Activated CD8-positive, alpha-beta memory T cell treated with anti-CD3 and anti-CD28 coated beads for 1 hour (primary cell): ENCODE results near the gene VNN1.
"Not testable (repeated sequence)": the region's sequence is repeated elsewhere in the genome, so short reads cannot be mapped to it uniquely, and the experiment has no call there.

Experiments
- DNase-seq, 2 donors: peaks; one replicate each; pipeline ENCODE4 v3.0.0-alpha.2; 2020; ENCODE audit warnings: low read depth in 1 of 2; ENCODE audit errors: extremely low read depth in 1 of 2

The VNN1 gene

DNA sequence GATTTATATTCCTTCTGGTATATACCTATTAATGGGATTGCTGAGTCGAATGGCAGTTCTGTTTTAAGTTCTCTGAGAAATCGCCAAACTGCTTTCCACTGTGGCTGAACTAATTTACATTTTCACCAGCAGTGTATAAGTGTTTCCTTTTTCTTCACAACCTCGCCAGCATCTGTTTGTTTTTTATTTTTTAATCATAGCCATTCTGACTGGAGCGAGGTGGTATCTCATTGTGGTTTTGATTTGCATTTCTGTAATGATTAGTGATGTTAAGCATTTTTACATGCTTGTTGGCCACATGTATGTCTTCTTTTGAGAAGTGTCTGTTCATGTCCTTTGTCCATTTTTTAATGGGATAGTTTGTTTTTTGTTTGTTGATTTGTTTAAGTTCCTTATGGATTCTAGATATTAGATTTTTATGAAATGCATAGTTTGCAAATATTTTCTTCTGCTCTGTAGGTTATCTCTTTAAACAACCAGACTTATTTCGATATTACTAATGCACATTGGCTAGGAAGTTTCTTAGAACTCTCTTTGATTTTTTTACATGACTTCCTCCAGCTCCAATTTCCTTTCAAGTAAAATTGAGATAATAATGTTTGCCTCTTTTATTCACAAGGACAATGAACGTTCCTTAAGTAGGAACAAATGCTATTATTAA lies 12.2 kb upstream of the VNN1 start:
- no peak for DNase-seq

GRCh38 chr6:132725471-132725870 lies 11.6 kb upstream of the VNN1 start:
- no peak for DNase-seq

DNA sequence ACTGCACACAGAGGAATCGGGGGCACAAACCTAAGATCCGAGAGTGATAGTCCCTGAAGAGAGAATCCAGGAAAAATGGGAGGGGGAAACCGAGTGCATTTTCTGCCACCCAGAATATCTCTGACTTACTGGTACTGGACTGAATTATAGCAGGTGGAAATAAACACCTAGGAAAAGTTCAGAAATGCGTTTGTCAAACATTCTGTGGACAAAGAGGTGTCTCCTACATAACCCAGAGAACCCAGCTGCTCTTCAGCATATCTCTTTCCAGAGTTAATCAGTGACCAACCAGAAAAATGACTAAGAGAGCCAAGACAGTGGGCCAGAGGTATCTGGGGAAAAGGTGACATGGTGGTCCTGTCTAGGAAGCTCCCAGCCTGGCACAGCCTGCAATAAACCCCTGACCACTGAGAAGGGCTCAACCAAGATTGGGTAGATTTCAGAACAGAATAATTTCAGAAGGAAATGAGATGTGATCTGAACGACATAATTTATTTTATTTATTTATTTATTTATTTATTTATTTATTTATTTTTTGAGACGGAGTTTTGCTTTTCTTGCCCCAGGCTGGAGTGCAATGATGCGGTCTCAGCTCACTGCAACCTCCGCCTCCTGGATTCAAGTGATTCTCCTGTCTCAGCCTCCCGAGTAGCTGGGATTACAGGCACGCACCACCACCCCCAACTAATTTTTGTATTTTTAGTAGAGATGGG lies 6.0 kb upstream of the VNN1 start:
- DNase-seq, result no peak

DNA sequence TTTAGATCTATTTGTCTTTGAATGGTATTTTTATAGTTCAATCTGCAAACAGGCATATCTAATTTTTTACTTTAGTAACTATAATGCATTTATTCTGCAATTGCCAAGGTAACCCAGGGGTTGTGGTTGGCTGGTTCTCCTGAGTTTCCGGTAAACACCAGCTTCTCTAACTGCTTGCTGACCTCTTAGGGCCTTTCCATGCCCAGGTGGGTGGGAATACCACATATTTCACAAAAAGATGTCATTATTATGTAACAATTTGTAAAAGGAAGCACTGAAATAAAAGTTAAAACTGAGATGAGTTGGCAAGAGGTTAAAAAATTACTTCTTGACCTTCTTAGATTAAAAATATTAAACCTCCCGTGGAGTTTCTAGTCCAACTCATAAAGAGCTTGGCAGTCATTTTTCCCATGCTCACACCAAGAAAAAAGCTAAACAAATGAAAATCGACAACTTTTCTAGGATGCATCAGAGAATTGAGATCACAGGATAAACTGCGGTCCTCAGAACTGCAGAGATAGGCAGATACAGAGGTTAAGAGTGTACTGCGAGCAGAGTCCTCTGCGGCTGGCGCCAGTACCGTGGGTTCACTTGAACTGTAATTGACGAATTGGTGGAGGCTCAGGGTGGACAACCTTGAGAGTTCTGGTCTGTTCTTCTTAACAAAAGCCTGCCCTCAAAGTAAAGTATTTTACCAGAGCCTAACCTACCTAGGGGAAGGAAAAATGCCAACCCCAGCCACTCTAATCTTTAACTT lies 2.2 kb upstream of the VNN1 start:
- no peak for DNase-seq

GRCh38 chr6:132715204-132715603 lies 1.3 kb upstream of the VNN1 start:
- no peak for DNase-seq

GRCh38 chr6:132714160-132714559 lies 305 bp upstream of the VNN1 start:
- no peak for DNase-seq

- no peak for DNase-seq
Measured at GRCh38 chr6:132712366-132712765, 1.5 kb downstream of the VNN1 start.

- no peak for DNase-seq
Measured at GRCh38 chr6:132708771-132709170, 5.1 kb downstream of the VNN1 start.

GRCh38 chr6:132708002-132708401 lies 5.9 kb downstream of the VNN1 start:
- no peak for DNase-seq

DNA sequence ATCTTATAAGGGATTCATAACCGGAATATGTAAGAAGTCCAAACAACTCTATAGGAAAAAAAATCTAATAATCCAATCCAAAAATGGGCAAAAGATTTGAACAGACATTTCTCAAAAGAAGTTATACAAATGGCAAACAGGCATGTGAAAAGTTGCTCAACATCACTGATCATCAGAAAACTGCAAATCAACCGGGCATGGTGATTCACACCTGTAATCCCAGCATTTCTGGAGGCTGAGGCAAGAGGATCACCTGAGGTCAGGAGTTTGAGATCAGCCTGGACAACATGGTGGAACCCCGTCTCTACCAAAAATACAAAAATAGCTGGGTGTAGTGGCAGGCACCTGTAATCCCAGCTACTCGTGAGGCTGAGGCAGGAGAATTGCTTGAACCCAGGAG lies 7.1 kb downstream of the VNN1 start:
- not testable (repeated sequence) for DNase-seq

DNA sequence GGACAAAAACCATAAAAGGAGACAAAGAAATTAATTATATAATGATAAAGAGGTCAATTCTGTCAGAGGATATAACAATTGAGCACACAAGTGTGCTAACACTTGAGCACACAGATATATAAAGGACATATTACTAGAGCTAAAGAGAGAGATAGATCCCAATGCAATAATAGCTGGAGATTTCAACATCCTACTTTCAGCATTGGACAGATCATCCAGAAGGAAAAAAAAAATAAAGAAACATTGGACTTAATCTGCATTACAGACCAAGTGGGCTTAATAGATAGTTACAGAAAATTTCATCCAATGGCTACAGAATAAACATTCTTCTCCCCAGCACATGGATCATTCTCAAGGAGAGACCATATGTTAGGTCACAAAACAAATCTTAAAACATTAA lies 9.9 kb downstream of the VNN1 start:
- DNase-seq, result no peak

DNA sequence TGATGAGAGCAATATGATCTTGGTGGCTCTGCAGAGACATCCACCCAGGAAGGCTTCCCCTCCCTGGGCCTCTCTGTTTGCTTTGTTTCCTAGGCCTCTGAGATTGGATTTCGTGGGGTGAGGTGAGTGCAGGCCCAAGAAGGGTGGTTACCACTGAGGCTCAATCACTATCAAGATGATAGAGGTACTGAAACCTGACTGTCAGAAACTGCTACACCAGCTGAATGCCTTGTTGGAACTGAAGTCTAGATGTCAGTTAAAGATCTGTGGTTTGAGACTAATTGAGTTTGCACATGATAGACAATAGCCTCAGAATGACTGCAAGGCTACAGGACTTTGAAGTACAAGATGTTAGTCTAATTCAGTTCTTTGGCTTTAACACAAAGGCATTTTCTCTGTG lies 15.2 kb downstream of the VNN1 start:
- no peak for DNase-seq

DNA sequence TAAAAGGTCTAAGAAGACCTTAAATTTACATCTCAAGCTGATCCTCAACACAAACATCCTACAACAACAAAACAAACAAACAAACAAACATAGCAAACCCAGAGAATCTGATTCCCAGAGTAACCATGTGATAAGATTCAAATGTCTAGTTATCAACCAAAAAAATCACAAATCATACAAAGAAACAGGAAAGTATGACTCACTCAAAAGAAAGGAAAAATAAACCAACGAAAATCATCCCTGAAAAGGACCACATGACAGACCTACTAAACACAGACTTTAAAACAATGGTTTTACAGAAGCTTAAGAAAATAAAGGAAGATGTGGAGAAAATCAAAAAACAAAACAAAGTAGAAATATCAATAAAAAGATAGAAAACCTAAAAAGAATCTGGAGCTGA lies 18.1 kb downstream of the VNN1 start:
- DNase-seq, result no peak

GRCh38 chr6:132693478-132693877 lies 20.4 kb downstream of the VNN1 start:
- DNase-seq, result no peak

- no peak for DNase-seq
Measured at GRCh38 chr6:132690678-132691077, 23.2 kb downstream of the VNN1 start.

- no peak for DNase-seq
Measured at GRCh38 chr6:132687306-132687705, 26.5 kb downstream of the VNN1 start.

DNA sequence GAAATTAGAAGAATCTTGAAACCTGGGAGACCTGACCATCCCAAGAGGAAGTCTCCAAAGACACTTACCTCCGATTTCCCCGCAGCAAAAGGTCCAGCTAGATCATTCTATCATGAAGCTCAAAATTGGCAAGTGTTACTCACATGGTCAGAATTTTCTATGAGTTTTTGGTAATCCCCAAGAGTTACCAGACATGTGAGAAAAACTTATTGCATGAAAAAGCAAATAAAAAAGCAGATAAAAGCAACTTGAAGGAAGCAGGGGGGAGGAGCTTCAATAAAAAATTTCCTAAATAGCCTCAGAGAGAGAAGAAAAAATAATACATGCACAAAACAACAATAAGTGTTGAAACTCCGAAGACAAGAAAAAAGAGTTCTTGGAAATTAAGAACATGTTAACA lies 27.3 kb downstream of the VNN1 start:
- no peak for DNase-seq

GRCh38 chr6:132685009-132685408 lies 28.8 kb downstream of the VNN1 start:
- no peak for DNase-seq

DNA sequence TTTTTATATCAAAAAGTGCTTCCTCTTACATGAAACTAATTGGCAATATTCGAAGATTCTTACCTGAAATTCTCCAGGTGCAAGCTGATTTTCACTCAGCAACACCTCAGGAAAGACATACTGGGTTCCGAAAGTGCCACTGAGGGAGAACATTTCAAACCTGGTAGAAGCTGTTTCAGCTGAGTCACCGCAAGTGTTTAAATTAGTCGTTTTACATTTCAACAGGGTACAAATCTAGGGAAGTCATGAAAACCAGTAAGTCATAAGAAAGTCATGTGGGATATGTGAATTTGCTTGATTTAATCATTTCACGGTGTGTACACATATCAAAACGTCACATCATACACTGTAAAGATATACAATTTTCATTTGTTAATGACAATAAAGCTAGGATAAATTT lies 29.6 kb downstream of the VNN1 start:
- no peak for DNase-seq

DNA sequence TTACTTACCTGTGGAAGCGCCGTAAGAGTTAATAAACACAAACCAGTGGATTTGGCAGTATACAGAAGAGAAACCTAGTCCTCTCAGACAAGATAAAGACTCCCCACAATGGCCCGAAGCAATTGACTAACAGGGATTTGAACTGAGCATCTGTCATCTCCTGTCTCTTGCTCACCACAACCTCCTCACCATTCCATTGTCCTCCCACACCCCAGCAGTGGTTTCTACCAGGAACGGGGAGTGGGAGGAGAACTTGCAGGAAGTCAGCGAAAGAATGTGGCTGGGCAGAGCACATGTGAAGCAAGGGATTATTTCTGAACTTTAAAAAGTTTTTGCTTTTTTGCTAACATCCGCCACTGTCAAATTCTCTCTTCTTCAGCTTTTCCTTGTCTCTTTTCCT lies 30.3 kb downstream of the VNN1 start:
- DNase-seq, result no peak

- not testable (repeated sequence) for DNase-seq
Measured at GRCh38 chr6:132679094-132679493, 34.8 kb downstream of the VNN1 start.

GRCh38 chr6:132675749-132676148 lies 38.1 kb downstream of the VNN1 start:
- DNase-seq, result no peak
